Measurements from ENCODE around the gene RILPL2. TPM values are rescaled to one million over a fixed set of nuclear protein-coding genes. Genes with fewer than 3 reads are reported as not detected.
A peak's percentile ranks its signal among the peaks of the same experiment; 100 is the strongest.

RILPL2 gene
- total and polyA plus RNA-seq, 10 donors, result 10.8 to 18.0 (median 13.5) TPM

DNA sequence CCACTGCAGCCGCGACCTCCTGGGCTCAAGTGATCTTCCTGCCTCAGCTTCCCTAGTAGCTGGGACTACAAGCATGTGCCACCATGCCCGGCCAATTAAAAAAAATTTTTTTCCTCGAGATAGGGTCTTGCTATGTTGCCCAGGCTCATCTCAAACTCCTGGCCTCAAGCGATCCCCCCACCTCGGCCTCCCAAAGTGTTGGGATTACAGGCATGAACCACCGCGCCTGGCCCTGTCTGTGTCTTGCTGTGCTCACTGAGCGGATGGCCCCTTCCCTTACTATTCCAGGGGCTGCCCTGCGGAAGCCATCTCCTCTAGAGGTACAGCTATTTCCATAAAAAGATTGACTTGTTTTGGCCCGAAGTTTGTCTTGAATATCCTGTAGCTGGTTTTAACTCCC, 41.6 kb upstream of the RILPL2 start:
- H3K27ac ChIP-seq, result no peak overlapping the region
- no peak for TF ChIP-seq POLR2A (IDR thresholded peaks at IDR 0.05)
- TF ChIP-seq, protein P1, sequence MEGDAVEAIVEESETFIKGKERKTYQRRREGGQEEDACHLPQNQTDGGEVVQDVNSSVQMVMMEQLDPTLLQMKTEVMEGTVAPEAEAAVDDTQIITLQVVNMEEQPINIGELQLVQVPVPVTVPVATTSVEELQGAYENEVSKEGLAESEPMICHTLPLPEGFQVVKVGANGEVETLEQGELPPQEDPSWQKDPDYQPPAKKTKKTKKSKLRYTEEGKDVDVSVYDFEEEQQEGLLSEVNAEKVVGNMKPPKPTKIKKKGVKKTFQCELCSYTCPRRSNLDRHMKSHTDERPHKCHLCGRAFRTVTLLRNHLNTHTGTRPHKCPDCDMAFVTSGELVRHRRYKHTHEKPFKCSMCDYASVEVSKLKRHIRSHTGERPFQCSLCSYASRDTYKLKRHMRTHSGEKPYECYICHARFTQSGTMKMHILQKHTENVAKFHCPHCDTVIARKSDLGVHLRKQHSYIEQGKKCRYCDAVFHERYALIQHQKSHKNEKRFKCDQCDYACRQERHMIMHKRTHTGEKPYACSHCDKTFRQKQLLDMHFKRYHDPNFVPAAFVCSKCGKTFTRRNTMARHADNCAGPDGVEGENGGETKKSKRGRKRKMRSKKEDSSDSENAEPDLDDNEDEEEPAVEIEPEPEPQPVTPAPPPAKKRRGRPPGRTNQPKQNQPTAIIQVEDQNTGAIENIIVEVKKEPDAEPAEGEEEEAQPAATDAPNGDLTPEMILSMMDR (IDR thresholded peaks at IDR 0.05 in 8 of 11, conservative IDR thresholded peaks at IDR 0.05 in 3 of 11), result no peak
- H3K27me3 ChIP-seq (replicated peaks in 1 of 7), result no peaks in the 10 kb centered on the region
- H3K4me3 ChIP-seq, result no peak overlapping the region
- H3K36me3 ChIP-seq, result peaks cover 0 to 61% (median 2%) of the 10 kb centered on the region in 6 donors
- H3K4me1 ChIP-seq, result peaks cover 0 to 34% (median 6%) of the 10 kb centered on the region in 6 donors
- DNase-seq, result no peak
- intact Hi-C loops (cut with DNase I; ENCODE audit: low total_unique reads), result no loop called here
- no peaks in the 10 kb centered on the region for H3K9me3 ChIP-seq
- 87 to 93% (median 91%) methylated on average over 11 of the region's 11 CpGs for WGBS, 5 donors

DNA sequence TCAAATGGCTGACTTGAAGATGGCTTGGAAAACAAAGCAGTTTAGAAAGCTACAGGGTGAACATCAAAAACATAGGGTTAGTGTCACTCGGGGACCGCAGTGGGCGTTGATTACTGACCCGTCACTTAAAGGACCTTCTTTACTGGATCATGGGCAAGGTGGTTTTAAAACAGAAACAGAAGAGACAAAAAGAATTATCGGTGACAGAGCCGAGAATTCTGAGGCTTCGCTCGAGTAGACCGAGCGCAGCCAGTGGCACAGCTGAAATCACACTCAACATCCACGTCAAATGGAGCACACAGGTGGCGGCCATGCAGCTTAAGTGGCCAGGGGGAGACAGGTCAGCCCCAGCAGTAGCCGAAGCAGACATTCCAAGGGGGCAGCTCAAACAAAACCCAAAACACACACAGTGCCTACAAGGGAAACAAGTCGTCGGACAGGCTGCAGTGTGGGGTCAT, 38.8 kb upstream of the RILPL2 start:
- no peak for TF ChIP-seq POLR2A (IDR thresholded peaks at IDR 0.05)
- no peak for TF ChIP-seq POLR2AphosphoS5 (IDR thresholded peaks at IDR 0.05)
- TF ChIP-seq, protein P1 (IDR thresholded peaks at IDR 0.05 in 8 of 11, conservative IDR thresholded peaks at IDR 0.05 in 3 of 11), result no peak
- 87 to 93% (median 90%) methylated on average over 15 of the region's 15 CpGs for WGBS, 5 donors

DNA sequence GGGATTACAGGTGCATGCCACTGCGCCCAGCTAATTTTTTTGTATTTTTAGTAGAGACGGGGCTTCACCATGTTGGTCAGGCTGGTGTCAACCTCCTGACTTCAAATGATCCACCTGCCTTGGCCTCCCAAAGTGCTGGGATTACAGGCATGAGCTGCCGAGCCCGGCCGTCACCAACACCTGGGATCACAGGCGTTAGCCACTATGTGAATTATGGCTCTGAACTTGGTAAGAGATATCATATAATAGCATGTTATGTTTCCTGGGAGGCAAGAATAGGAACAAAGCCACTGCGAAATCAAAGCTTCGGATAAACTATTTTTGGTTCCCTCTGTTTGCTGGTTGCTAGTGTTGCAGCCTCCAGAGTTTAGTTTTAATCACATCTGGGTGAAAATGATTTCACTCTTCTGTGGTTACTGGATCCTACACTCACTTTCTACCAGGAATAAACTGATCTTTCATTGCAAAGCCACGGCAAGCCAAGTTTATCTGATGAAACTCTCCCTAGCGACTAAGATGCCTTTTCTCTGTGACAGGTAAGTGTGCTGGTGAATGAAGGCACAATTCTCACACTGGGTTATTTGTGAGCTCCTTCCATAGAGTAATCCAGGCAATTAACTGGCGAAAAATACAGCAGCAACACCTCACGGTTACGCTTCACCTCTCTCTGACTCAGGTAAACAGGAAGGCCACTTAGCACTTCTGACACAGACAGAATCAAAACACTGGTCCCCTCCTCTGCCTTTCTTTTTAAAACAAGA, 38.2 kb upstream of the RILPL2 start:
- Histone ChIP-seq H3K4me3 (no peak overlapping the region), H3K36me3 (peaks cover 0 to 93% (median 21%) of the 10 kb centered on the region in 6 donors), H3K4me1 (peaks cover 0 to 31% (median 2%) of the 10 kb centered on the region in 6 donors), H3K9me3 (no peaks in the 10 kb centered on the region), H3K27ac (peak overlapping the region in 7 of 8 donors; percentile 27 to 56 (median 41)), H3K27me3 (replicated peaks in 1 of 7) (no peaks in the 10 kb centered on the region)
- no peak for DNase-seq
- no peak for TF ChIP-seq POLR2A (IDR thresholded peaks at IDR 0.05)
- no peak for TF ChIP-seq POLR2AphosphoS5 (IDR thresholded peaks at IDR 0.05)
- TF ChIP-seq, protein P1 (IDR thresholded peaks at IDR 0.05 in 8 of 11, conservative IDR thresholded peaks at IDR 0.05 in 3 of 11), result no peak
- WGBS, 5 donors, result 82 to 90% (median 87%) methylated on average over 13 of the region's 13 CpGs
- intact Hi-C loops (cut with DNase I; ENCODE audit: low total_unique reads), result no loop called here

More for the DNA sequence above, 38.8 kb upstream of the RILPL2 start:
- H3K27me3 ChIP-seq (replicated peaks in 1 of 7), result no peaks in the 10 kb centered on the region
- peaks cover 0 to 88% (median 21%) of the 10 kb centered on the region in 6 donors for H3K36me3 ChIP-seq
- intact Hi-C loops (cut with DNase I; ENCODE audit: low total_unique reads), result no loop called here
- peaks cover 0 to 37% (median 5%) of the 10 kb centered on the region in 6 donors for H3K4me1 ChIP-seq
- peak overlapping the region in 5 of 8 donors; percentile 27 to 56 (median 50) for H3K27ac ChIP-seq
- no peak for DNase-seq
- no peak overlapping the region for H3K4me3 ChIP-seq
- H3K9me3 ChIP-seq, result no peaks in the 10 kb centered on the region

DNA sequence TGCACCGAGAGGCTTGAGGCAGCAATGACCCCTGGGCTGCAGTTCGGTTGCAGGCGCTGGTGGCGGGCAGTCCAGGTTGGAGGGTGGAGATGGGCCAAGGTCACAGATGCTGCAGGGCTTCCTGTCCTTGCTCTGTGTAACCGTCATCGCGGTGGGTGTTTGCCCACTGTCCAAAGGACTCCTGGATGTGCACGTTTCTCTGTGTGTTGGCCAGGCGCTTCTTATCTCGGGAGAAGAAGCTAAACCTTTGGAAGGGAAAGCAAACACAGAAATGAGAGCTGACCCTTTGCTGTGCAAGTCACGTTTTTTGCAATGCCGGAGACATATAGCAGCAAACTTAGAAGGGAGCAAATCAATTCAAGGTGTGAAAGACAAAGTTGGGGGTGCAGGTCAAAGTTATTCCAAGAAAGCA, 36.0 kb upstream of the RILPL2 start:
- intact Hi-C loops (cut with DNase I; ENCODE audit: low total_unique reads), result no loop called here
- 70 to 81% (median 80%) methylated on average over 12 of the region's 12 CpGs for WGBS, 5 donors
- Histone ChIP-seq H3K4me1 (peaks cover 0 to 39% (median 0%) of the 10 kb centered on the region in 6 donors), H3K27ac (no peak overlapping the region), H3K36me3 (peaks cover 0 to 92% (median 21%) of the 10 kb centered on the region in 6 donors), H3K4me3 (no peak overlapping the region), H3K9me3 (no peaks in the 10 kb centered on the region), H3K27me3 (replicated peaks in 1 of 7) (no peaks in the 10 kb centered on the region)
- TF ChIP-seq, protein P1 (IDR thresholded peaks at IDR 0.05 in 8 of 11, conservative IDR thresholded peaks at IDR 0.05 in 3 of 11), result no peak
- TF ChIP-seq POLR2AphosphoS5 (IDR thresholded peaks at IDR 0.05), result peak in 2 of 3 donors; percentile 28 to 47
- DNase-seq, result no peak

Data from spleen (tissue), 11 donors.